PC-3 (cell line): ENCODE measurements around the gene EIF4E1B.

ENCODE experiments used
- CTCF ChIP-seq: fragments of 300-600 bp; sonication (generic); conservative IDR thresholded peaks from 2 replicates; pipeline ENCODE4 v1.5.1; 2017; ENCODE audit warnings: antibody characterized with exemption, low read depth, mild to moderate bottlenecking, low read length
- EZH2 ChIP-seq: fragments of 300-600 bp; sonication (generic); IDR thresholded peaks from one replicate; pipeline ENCODE4 v1.6.1; 2017; ENCODE audit warnings: antibody characterized with exemption, mild to moderate bottlenecking, low read length; ENCODE audit not compliant: unreplicated experiment
- EZH2phosphoT487 ChIP-seq: fragments of 300-600 bp; sonication (generic); IDR thresholded peaks from 2 replicates; pipeline ENCODE4 v1.6.1; 2018; ENCODE audit warnings: mild to moderate bottlenecking, antibody characterized with exemption, low read length, borderline replicate concordance

- TF ChIP-seq CTCF (no peak), EZH2 (no peak), EZH2phosphoT487 (no peak)
Measured at GRCh38 chr5:176587398-176587797, 43.1 kb upstream of the EIF4E1B start.
